Duodenal mucosa (tissue), 2 donors: ENCODE results near the gene GRK2.

Source experiments
- H3K27ac ChIP-seq: one replicate; pipeline ENCODE4 v1.7.0; 2013; ENCODE audit warnings: low read depth, low read length
- H3K27me3 ChIP-seq, 2 donors: one replicate each; pipeline ENCODE4 v1.7.0; 2013; ENCODE audit warnings: low read length in 2 of 2, control low read depth in 1 of 2; ENCODE audit not compliant: insufficient read depth in 2 of 2, control insufficient read depth in 1 of 2
- H3K36me3 ChIP-seq, 2 donors: one replicate each; pipeline ENCODE4 v1.7.0; 2013; ENCODE audit warnings: low read length in 2 of 2, control low read depth in 1 of 2; ENCODE audit not compliant: insufficient read depth in 2 of 2, control insufficient read depth in 1 of 2
- H3K4me1 ChIP-seq, 2 donors: one replicate each; pipeline ENCODE4 v1.7.0; 2013; ENCODE audit warnings: low read length in 2 of 2, control low read depth in 1 of 2; ENCODE audit not compliant: insufficient read depth in 2 of 2, control insufficient read depth in 1 of 2
- H3K4me3 ChIP-seq, 2 donors: one replicate each; pipeline ENCODE4 v1.7.0; 2013; ENCODE audit warnings: low read length in 2 of 2, low read depth in 1 of 2
- H3K9ac ChIP-seq, 2 donors: one replicate each; pipeline ENCODE4 v1.7.0; 2013; ENCODE audit warnings: low read length in 2 of 2, low read depth in 1 of 2
- H3K9me3 ChIP-seq, 2 donors: one replicate each; pipeline ENCODE4 v1.7.0; 2013; ENCODE audit warnings: low read length in 2 of 2, control low read depth in 1 of 2; ENCODE audit not compliant: control insufficient read depth in 1 of 2

Gene GRK2

GRCh38 chr11:67300256-67300755 lies 34.0 kb downstream of the GRK2 start:
- no peak overlapping the region for H3K27ac ChIP-seq
- H3K4me1 ChIP-seq = peaks cover 16 to 28% of the 10 kb centered on the region in 2 donors
- no peaks in the 10 kb centered on the region for H3K27me3 ChIP-seq
- H3K9ac ChIP-seq = no peak overlapping the region
- H3K9me3 ChIP-seq = peaks cover 6 to 9% of the 10 kb centered on the region in 2 donors
- no peak overlapping the region for H3K4me3 ChIP-seq
- H3K36me3 ChIP-seq = peaks cover 8 to 33% of the 10 kb centered on the region in 2 donors

- H3K36me3 ChIP-seq = peaks cover 8 to 33% of the 10 kb centered on the region in 2 donors
- H3K9ac ChIP-seq = no peak overlapping the region
- no peaks in the 10 kb centered on the region for H3K27me3 ChIP-seq
- peaks cover 16 to 28% of the 10 kb centered on the region in 2 donors for H3K4me1 ChIP-seq
- no peak overlapping the region for H3K27ac ChIP-seq
- H3K4me3 ChIP-seq = no peak overlapping the region
- H3K9me3 ChIP-seq = peaks cover 4 to 5% of the 10 kb centered on the region in 2 donors
These were observed 34.6 kb downstream of the GRK2 start for GRCh38 chr11:67300756-67301312.

- peaks cover 8 to 33% of the 10 kb centered on the region in 2 donors for H3K36me3 ChIP-seq
- no peak overlapping the region for H3K27ac ChIP-seq
- H3K9ac ChIP-seq = no peak overlapping the region
These were observed 35.1 kb downstream of the GRK2 start for GRCh38 chr11:67301313-67301921.

GRCh38 chr11:67301951-67302516 lies 35.8 kb downstream of the GRK2 start:
- Histone ChIP-seq H3K27me3 (no peaks in the 10 kb centered on the region), H3K9me3 (no peaks in the 10 kb centered on the region), H3K4me1 (peaks cover 16 to 28% of the 10 kb centered on the region in 2 donors), H3K36me3 (peaks cover 9 to 37% of the 10 kb centered on the region in 2 donors), H3K9ac (peak overlapping the region; percentile 82), H3K4me3 (peak overlapping the region; percentile 81 to 85), H3K27ac (no peak overlapping the region)

More at GRCh38 chr11:67301313-67301921, 35.1 kb downstream of the GRK2 start:
- Histone ChIP-seq H3K9me3 (no peaks in the 10 kb centered on the region), H3K4me1 (peaks cover 16 to 28% of the 10 kb centered on the region in 2 donors), H3K4me3 (peak overlapping the region in 1 of 2 donors; percentile 85), H3K27me3 (no peaks in the 10 kb centered on the region)

- Histone ChIP-seq H3K4me3 (peak overlapping the region; percentile 81 to 85), H3K4me1 (peaks cover 16 to 28% of the 10 kb centered on the region in 2 donors), H3K27me3 (no peaks in the 10 kb centered on the region), H3K36me3 (peaks cover 14 to 42% of the 10 kb centered on the region in 2 donors), H3K9ac (peak overlapping the region; percentile 82), H3K9me3 (no peaks in the 10 kb centered on the region), H3K27ac (peak overlapping the region; percentile 73)
These were observed 36.4 kb downstream of the GRK2 start for GRCh38 chr11:67302571-67303131.

- Histone ChIP-seq H3K27ac (peak within 1 kb of the TSS; percentile 73), H3K9ac (peak within 1 kb of the TSS; percentile 82), H3K27me3 (no peaks in the 10 kb centered on the region), H3K4me3 (peak within 1 kb of the TSS; percentile 81 to 85), H3K4me1 (peaks cover 16 to 28% of the 10 kb centered on the region in 2 donors), H3K36me3 (peaks cover 17 to 48% of the 10 kb centered on the region in 2 donors), H3K9me3 (no peaks in the 10 kb centered on the region)
These were observed 37.0 kb downstream of the GRK2 start, which contains the start of gene SSH3 for GRCh38 chr11:67303132-67303834. SSH3 (plus strand) TSS chr11:67303530; CDS start chr11:67303626, 96 bp downstream.

- Histone ChIP-seq H3K27ac (peak overlapping the region; percentile 10), H3K27me3 (no peaks in the 10 kb centered on the region), H3K9ac (peak overlapping the region; percentile 82), H3K4me3 (peak overlapping the region; percentile 81 to 85), H3K4me1 (peaks cover 16 to 28% of the 10 kb centered on the region in 2 donors), H3K9me3 (no peaks in the 10 kb centered on the region), H3K36me3 (peaks cover 17 to 51% of the 10 kb centered on the region in 2 donors)
These were observed 37.6 kb downstream of the GRK2 start for GRCh38 chr11:67303835-67304411.

GRCh38 chr11:67304511-67305113 lies 38.3 kb downstream of the GRK2 start:
- H3K36me3 ChIP-seq = peaks cover 21 to 51% of the 10 kb centered on the region in 2 donors

More at GRCh38 chr11:67304511-67305113, 38.3 kb downstream of the GRK2 start:
- Histone ChIP-seq H3K4me3 (peak overlapping the region; percentile 81 to 85), H3K27ac (no peak overlapping the region), H3K4me1 (peaks cover 16 to 28% of the 10 kb centered on the region in 2 donors), H3K9ac (peak overlapping the region; percentile 82), H3K9me3 (no peaks in the 10 kb centered on the region), H3K27me3 (no peaks in the 10 kb centered on the region)
